Measurements from ENCODE around the gene GNG14. TPM values are rescaled to one million over a fixed set of nuclear protein-coding genes. Genes with fewer than 3 reads are reported as not detected.

Gene GNG14
- total and polyA plus RNA-seq, 2 of the 13 experiments (the other 11 are each of a cell fraction or from before 2014, with no cell fraction given): not detected

- WGBS (ENCODE audit: low lambda C conversion rate): 97% methylated on average over 50 of the region's 50 CpGs
- ATAC-seq: no peak
These were observed 30.8 kb upstream of the GNG14 start for GRCh38 chr19:12656899-12657571.

More at GRCh38 chr19:12656899-12657571, 30.8 kb upstream of the GNG14 start:
- H3K4me2 ChIP-seq (ENCODE audit: low read depth, low read length): no peak overlapping the region
- ChIA-PET POLR2A (no interaction called here), CTCF (ENCODE audit: low intra/inter-chr PET ratio, low total read pairs) (no interaction called here)
- H2AFZ ChIP-seq (ENCODE audit: low read length): no peak overlapping the region
- no peak for DNase-seq (ENCODE audit: low spot score)
- H3K9ac ChIP-seq (ENCODE audit: insufficient read depth, low read depth, low read length): no peak overlapping the region
- no peaks in the 10 kb centered on the region for H3K4me1 ChIP-seq (ENCODE audit: insufficient read depth, low read length)
- H3K4me3 ChIP-seq (replicated peaks in 1 of 3; ENCODE audit: insufficient read depth in 1 of 3, low read depth in 2 of 3, low read length in 3 of 3): no peak overlapping the region
- H3K36me3 ChIP-seq (replicated peaks in 1 of 2; ENCODE audit: control insufficient read depth in 1 of 2, insufficient read depth in 2 of 2, low read length in 2 of 2): peaks cover 0 to 18% of the 10 kb centered on the region in 2 experiments; a peak in 4 of 5 replicates
- no peak for TF ChIP-seq MEF2D (CRISPR knock-in tag; IDR thresholded peaks at IDR 0.05)
- TF ChIP-seq ZBTB40 (IDR thresholded peaks at IDR 0.05): no peak
- TF ChIP-seq ZBTB40 (CRISPR knock-in tag; IDR thresholded peaks at IDR 0.05): no peak
- no peak for TF ChIP-seq TERF1 (CRISPR knock-in tag; IDR thresholded peaks at IDR 0.05)
- TF ChIP-seq FOXM1 (CRISPR knock-in tag; IDR thresholded peaks at IDR 0.05): no peak
- TF ChIP-seq RFX1 (IDR thresholded peaks at IDR 0.05): no peak
- in situ Hi-C loops (cut with HindIII; ENCODE audit: extremely low pct_ligation_motif_present, low pct_unique_long_range_greater_than_20kb): no loop called here
- H3K9me3 ChIP-seq (ENCODE audit: low read length): no peaks in the 10 kb centered on the region
- no peaks in the 10 kb centered on the region for H3K79me2 ChIP-seq (ENCODE audit: insufficient read depth, low read length)
- no peaks in the 10 kb centered on the region for H3K27me3 ChIP-seq (ENCODE audit: control insufficient read depth in 1 of 2, insufficient read depth in 2 of 2, low read length in 2 of 2)
- no peak for FAIRE-seq
- H3K27ac ChIP-seq (ENCODE audit: extremely low read length, insufficient read depth, low read length): no peak overlapping the region
- no TSS peak for BruUV-seq (replicated peaks)
- H4K20me1 ChIP-seq (ENCODE audit: insufficient read depth, low read length): no peaks in the 10 kb centered on the region
- intact Hi-C loops (cut with micrococcal nuclease; ENCODE audit: unreplicated experiment): no loop called here
